HAP-1 (cell line): ENCODE data around the gene C16orf74.

Experiments
- DNase-seq, 2 experiments: peaks; one replicate each; pipeline ENCODE4 v3.0.0-alpha.2; 2016 to 2020; ENCODE audit warnings: low spot score in 2 of 2
- H3K27me3 ChIP-seq: fragments of 250-450 bp; sonication (Bioruptor Pico); 2 replicates; pipeline ENCODE4 v1.5.1; 2020; ENCODE audit warnings: low read depth, mild to moderate bottlenecking, moderate library complexity
- H3K36me3 ChIP-seq: fragments of 250-450 bp; sonication (Bioruptor Pico); replicated peaks from 2 replicates; pipeline ENCODE4 v1.5.1; 2020; ENCODE audit warnings: mild to moderate bottlenecking
- H3K4me1 ChIP-seq: fragments of 250-450 bp; sonication (Bioruptor Pico); 2 replicates; pipeline ENCODE4 v1.5.1; 2020; ENCODE audit warnings: mild to moderate bottlenecking
- H3K4me3 ChIP-seq: fragments of 250-450 bp; sonication (Bioruptor Pico); 2 replicates; pipeline ENCODE4 v1.5.1; 2020; ENCODE audit warnings: mild to moderate bottlenecking, moderate library complexity
- H3K9me3 ChIP-seq: fragments of 250-450 bp; sonication (Bioruptor Pico); 2 replicates; pipeline ENCODE4 v1.5.1; 2020; ENCODE audit warnings: mild to moderate bottlenecking, moderate library complexity
- in situ Hi-C: fragments of 300-500 bp; cut with MboI; formaldehyde crosslinking; loops from 3 replicates; pipeline ENCODE4 v1.14.3; 2020; ENCODE audit warnings: low sequenced_read_pairs, inconsistent platforms, mixed read lengths

Gene C16orf74

DNA sequence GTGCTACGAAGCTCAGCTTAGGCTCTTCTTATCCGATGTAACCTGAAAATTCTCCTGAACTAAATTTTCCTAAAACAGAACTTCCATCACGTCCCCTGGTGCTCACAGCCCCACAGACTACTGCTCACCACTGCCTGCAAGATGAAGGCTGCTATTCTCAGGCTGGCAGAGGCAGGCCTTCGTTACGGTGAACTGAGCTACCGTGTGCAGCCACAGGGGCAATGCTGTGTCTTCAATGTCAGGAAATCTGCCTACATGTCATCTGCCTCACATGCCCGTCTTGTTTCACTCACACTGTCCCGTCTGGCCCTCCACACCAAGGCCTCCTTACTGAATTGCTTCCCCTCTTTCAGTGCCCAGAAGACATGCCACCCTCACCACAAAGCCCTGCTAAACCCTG is 32.5 kb upstream of the C16orf74 start:
- in situ Hi-C loops = no loop called here
- no peaks in the 10 kb centered on the region for H3K4me1 ChIP-seq
- H3K9me3 ChIP-seq = no peaks in the 10 kb centered on the region
- no peaks in the 10 kb centered on the region for H3K27me3 ChIP-seq
- peaks cover 63% of the 10 kb centered on the region for H3K36me3 ChIP-seq
- DNase-seq = no peak
- H3K4me3 ChIP-seq = no peak overlapping the region

DNA sequence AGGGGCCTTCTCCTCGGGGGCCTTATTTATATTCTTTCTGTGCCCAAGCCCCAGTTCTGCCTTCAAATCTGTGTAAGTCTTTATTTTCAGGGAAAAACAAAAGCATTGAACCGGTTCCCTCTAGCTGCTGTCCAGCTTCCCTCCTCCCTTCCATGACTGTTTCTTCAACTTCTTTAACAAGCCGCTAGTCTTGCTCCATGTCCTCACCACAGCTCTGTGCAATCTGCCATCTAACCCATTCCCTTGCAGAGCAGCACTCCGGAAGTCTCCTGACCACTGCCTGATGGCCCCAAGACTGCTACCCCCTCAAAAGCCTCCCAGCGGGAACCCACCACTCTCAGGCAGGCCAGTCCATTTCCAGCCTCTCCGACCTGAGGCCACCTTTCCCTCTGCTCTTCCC is 31.6 kb upstream of the C16orf74 start:
- Histone ChIP-seq H3K27me3 (no peaks in the 10 kb centered on the region), H3K4me3 (no peak overlapping the region), H3K9me3 (no peaks in the 10 kb centered on the region), H3K36me3 (peaks cover 60% of the 10 kb centered on the region), H3K4me1 (no peaks in the 10 kb centered on the region)
- in situ Hi-C loops = no loop called here
- no peak for DNase-seq

DNA sequence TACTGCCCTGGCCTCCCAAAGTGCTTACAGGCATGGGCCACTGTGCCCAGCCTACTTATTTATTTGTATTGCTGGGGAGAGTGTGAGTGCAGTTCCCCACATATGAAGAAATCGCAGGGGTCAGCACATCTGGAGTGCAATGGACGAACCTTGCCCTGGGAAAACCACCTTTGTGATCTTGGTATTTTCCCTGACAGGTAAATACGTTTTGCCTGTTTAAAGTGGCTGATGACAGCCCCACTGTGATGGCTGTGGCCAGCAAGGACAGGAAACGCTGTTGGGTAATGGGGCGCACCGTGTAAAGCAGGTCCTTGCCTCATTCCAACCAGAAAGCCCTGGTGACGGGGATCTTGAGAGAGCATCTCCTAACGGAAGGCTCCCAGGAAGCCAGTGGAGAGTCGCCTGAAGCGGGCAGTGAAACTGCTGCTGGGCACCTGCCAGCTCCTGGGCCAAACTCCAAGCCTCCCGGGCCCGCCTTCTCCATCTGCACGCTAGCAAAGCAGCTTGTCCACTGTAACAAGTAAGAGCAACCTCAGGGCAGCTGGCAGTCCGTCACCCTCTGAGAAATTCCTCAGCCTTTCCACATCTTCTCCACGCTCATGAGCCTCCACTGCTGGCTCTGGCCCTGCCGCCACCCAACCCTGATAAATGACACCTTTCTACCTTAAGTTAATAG is 30.9 kb upstream of the C16orf74 start:
- no peak for DNase-seq
- Histone ChIP-seq H3K4me3 (no peak overlapping the region), H3K9me3 (no peaks in the 10 kb centered on the region), H3K36me3 (peaks cover 58% of the 10 kb centered on the region), H3K4me1 (no peaks in the 10 kb centered on the region), H3K27me3 (no peaks in the 10 kb centered on the region)
- in situ Hi-C loops = no loop called here

DNA sequence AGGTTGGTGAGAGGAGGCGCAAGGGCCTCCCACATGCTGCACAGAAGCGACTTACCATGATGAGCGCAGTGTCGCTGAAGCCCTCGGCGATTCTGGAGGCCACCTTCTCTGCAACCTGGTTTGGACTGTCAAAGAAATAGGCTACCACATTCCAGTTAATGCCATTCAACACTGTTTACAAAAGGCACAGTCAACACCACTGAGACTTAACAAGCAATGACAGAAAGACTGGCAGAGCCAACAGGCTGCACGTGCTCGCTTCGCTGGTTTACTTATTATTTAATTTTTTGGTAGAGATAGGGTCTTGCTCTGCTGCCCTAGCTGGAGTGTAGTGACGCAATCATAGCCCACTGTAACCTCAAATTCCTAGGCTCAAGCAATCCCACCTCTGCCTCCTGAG is 30.3 kb upstream of the C16orf74 start:
- Histone ChIP-seq H3K36me3 (peaks cover 51% of the 10 kb centered on the region), H3K27me3 (no peaks in the 10 kb centered on the region), H3K4me3 (no peak overlapping the region), H3K4me1 (no peaks in the 10 kb centered on the region), H3K9me3 (no peaks in the 10 kb centered on the region)
- in situ Hi-C loops = no loop called here
- no peak for DNase-seq

GRCh38 chr16:85780281-85780680 is 29.4 kb upstream of the C16orf74 start:
- no peaks in the 10 kb centered on the region for H3K4me1 ChIP-seq
- in situ Hi-C loops = no loop called here
- peaks cover 48% of the 10 kb centered on the region for H3K36me3 ChIP-seq
- no peaks in the 10 kb centered on the region for H3K27me3 ChIP-seq
- no peak overlapping the region for H3K4me3 ChIP-seq
- DNase-seq = no peak
- no peaks in the 10 kb centered on the region for H3K9me3 ChIP-seq

- H3K4me3 ChIP-seq = no peak overlapping the region
- H3K36me3 ChIP-seq = peaks cover 49% of the 10 kb centered on the region
- H3K9me3 ChIP-seq = no peaks in the 10 kb centered on the region
- no peaks in the 10 kb centered on the region for H3K27me3 ChIP-seq
- no peak for DNase-seq
- no peaks in the 10 kb centered on the region for H3K4me1 ChIP-seq
- in situ Hi-C loops = no loop called here
These were observed 28.0 kb upstream of the C16orf74 start for GRCh38 chr16:85778873-85779272.

GRCh38 chr16:85777583-85778310 is 26.9 kb upstream of the C16orf74 start:
- H3K4me3 ChIP-seq = no peak overlapping the region
- H3K27me3 ChIP-seq = no peaks in the 10 kb centered on the region
- DNase-seq = no peak
- no peaks in the 10 kb centered on the region for H3K4me1 ChIP-seq
- peaks cover 49% of the 10 kb centered on the region for H3K36me3 ChIP-seq
- in situ Hi-C loops = no loop called here
- no peaks in the 10 kb centered on the region for H3K9me3 ChIP-seq

DNA sequence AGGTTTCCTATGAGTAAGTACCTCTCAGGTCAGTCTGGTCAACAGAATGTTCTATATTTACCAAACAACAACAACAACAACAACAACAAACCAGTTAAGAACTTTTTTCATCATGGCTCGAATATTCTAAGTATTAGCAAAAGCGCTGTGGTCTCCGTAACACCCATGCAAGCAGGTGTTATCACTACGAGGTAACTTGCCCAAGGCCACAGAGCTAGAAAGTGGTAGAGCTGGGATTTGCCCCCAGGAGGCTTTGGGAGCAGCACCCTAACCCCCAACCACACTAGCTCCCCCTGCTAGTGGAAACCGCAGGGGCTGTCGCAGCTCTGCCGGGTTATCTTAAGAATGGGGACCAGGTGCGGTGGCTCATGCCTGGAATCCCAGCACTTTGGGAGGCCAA is 23.9 kb upstream of the C16orf74 start:
- in situ Hi-C loops = no loop called here
- no peak for DNase-seq
- Histone ChIP-seq H3K4me3 (no peak overlapping the region), H3K36me3 (peaks cover 30% of the 10 kb centered on the region), H3K4me1 (no peaks in the 10 kb centered on the region), H3K27me3 (no peaks in the 10 kb centered on the region), H3K9me3 (no peaks in the 10 kb centered on the region)

- in situ Hi-C loops = no loop called here
- no peaks in the 10 kb centered on the region for H3K9me3 ChIP-seq
- no peaks in the 10 kb centered on the region for H3K4me1 ChIP-seq
- peaks cover 23% of the 10 kb centered on the region for H3K36me3 ChIP-seq
- no peak for DNase-seq
- no peaks in the 10 kb centered on the region for H3K27me3 ChIP-seq
- no peak overlapping the region for H3K4me3 ChIP-seq
These were observed 23.2 kb upstream of the C16orf74 start for GRCh38 chr16:85774136-85774535.

DNA sequence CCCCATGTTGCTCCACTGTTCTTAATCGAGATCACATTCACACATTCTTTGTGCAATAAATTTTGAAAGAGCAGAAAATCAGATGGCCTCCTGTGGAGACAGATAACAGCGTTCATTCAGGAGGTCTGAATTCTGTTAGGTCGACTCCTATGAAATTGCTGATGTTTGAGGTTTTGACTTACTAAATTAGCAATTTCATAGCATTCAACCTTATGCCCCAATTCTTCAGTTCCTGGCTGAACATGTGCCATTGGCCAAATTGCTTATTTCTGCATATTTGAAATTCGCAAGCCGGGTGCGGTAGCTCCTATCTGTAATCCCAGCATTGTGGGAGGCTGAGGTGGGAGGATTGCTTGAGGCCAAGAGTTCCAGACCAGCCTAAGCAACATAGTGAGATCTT is 22.1 kb upstream of the C16orf74 start:
- in situ Hi-C loops = no loop called here
- DNase-seq = no peak
- Histone ChIP-seq H3K4me3 (no peak overlapping the region), H3K36me3 (peaks cover 12% of the 10 kb centered on the region), H3K9me3 (no peaks in the 10 kb centered on the region), H3K4me1 (no peaks in the 10 kb centered on the region), H3K27me3 (no peaks in the 10 kb centered on the region)

DNA sequence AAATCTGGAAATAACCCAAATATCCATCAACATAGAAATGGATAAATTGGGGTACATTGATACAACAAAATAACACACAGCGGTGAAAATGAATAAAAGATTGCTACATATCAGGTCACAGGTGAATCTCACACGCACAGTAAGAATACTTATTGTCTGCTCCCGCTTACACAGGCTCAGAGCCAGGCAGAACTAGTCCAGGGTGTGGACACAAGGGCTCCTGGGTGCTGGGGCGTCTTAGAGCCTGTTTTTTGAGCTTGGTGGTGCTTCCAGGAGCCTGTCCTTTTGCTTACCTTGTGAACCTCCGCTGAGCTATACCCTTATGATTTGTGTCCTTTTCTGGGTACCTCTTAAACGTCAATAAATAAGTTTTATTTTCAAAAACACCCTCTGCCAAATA is 19.8 kb upstream of the C16orf74 start:
- in situ Hi-C loops = no loop called here

DNA sequence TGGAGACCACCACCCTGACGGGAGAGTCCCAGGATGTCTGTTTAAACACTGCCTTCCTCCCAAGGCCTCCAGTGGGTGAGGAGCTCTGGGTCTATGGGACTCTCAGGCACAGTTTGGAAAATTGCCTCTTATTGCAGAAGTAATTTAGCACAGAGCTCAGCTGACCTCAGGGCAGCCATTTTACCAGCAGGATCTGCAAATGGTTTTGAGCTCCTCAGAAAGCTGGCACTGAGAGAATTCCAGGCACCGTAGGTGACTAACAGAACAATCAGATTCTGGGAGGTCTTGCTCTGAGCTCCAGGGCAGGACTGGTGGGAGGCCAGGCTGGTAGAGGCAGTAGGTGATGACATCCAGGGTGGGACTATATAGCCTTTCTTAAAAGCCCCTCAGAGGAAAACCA is 17.3 kb upstream of the C16orf74 start:
- no peaks in the 10 kb centered on the region; the same call in 1 of the 2 replicates for H3K36me3 ChIP-seq
- no peaks in the 10 kb centered on the region for H3K9me3 ChIP-seq
- no peak overlapping the region for H3K4me3 ChIP-seq
- in situ Hi-C loops = no loop called here
- no peak for DNase-seq
- no peaks in the 10 kb centered on the region for H3K4me1 ChIP-seq
- H3K27me3 ChIP-seq = no peaks in the 10 kb centered on the region; the same call in 1 of the 2 replicates

More for the DNA sequence above, 19.8 kb upstream of the C16orf74 start:
- Histone ChIP-seq H3K4me3 (no peak overlapping the region), H3K27me3 (no peaks in the 10 kb centered on the region), H3K9me3 (no peaks in the 10 kb centered on the region), H3K36me3 (peaks cover 5% of the 10 kb centered on the region; the same call in 1 of the 2 replicates), H3K4me1 (no peaks in the 10 kb centered on the region)
- DNase-seq = no peak

- no peaks in the 10 kb centered on the region for H3K9me3 ChIP-seq
- H3K4me1 ChIP-seq = no peaks in the 10 kb centered on the region
- H3K4me3 ChIP-seq = no peak overlapping the region
- in situ Hi-C loops = no loop called here
- H3K36me3 ChIP-seq = no peaks in the 10 kb centered on the region; the same call in 1 of the 2 replicates
- H3K27me3 ChIP-seq = peaks cover 5% of the 10 kb centered on the region; the same call in 1 of the 2 replicates
- DNase-seq = no peak
These were observed 16.6 kb upstream of the C16orf74 start for GRCh38 chr16:85767531-85767930.

GRCh38 chr16:85765767-85766166 is 14.9 kb upstream of the C16orf74 start:
- H3K9me3 ChIP-seq = no peaks in the 10 kb centered on the region
- in situ Hi-C loops = no loop called here
- peaks cover 19% of the 10 kb centered on the region for H3K27me3 ChIP-seq
- no peaks in the 10 kb centered on the region; the same call in 1 of the 2 replicates for H3K36me3 ChIP-seq
- H3K4me1 ChIP-seq = no peaks in the 10 kb centered on the region
- no peak for DNase-seq
- H3K4me3 ChIP-seq = no peak overlapping the region
